ENCODE data around the gene RNF115. TPM values are rescaled to one million over a fixed set of nuclear protein-coding genes. Genes with fewer than 3 reads are reported as not detected.

RNF115 gene
- polyA plus RNA-seq (2013), result 9.8 and 9.9 TPM in 2 replicates

GRCh38 chr1:145823565-145824498 lies at the start of gene RNF115, which contains the start of gene POLR3C:
RNF115 (minus strand) TSS chr1:145824095; CDS start chr1:145823873, 222 bp downstream.
POLR3C (plus strand) TSS chr1:145824200; CDS start chr1:145825777, 1,577 bp downstream.
- Histone ChIP-seq H3K27ac (ENCODE audit: low read depth, low read length) (peak within 1 kb of the TSS; percentile 79), H3K27me3 (ENCODE audit: insufficient read depth, low read length) (no peaks in the 10 kb centered on the region), H2BK12ac (ENCODE audit: low read length) (no peak within 1 kb of the TSS), H3K9ac (ENCODE audit: low read length) (peak within 1 kb of the TSS; percentile 95), H2AK5ac (ENCODE audit: low read length) (no peak within 1 kb of the TSS), H4K12ac (ENCODE audit: low read depth, low read length) (peak within 1 kb of the TSS; percentile 84), H3K14ac (ENCODE audit: low read length) (peak within 1 kb of the TSS; percentile 94), H4K8ac (ENCODE audit: low read depth, low read length) (peak within 1 kb of the TSS; percentile 91), H3K9me3 (ENCODE audit: insufficient read depth, low read depth, low read length) (no peaks in the 10 kb centered on the region), H2AFZ (ENCODE audit: insufficient read depth, low read length, poor library complexity) (peak within 1 kb of the TSS; percentile 96), H3K4me2 (ENCODE audit: low read length) (peak within 1 kb of the TSS; percentile 39), H3K4me1 (ENCODE audit: control insufficient read depth in 1 of 2, insufficient read depth in 2 of 2, low read length in 2 of 2) (peaks cover 0 to 2% of the 10 kb centered on the region in 2 experiments), H3K4me3 (ENCODE audit: low read depth, low read length) (peak within 1 kb of the TSS; percentile 88), H3K36me3 (ENCODE audit: control insufficient read depth in 1 of 2, insufficient read depth in 2 of 2, low read length in 2 of 2) (peaks cover 7 to 11% of the 10 kb centered on the region in 2 experiments), H2BK120ac (ENCODE audit: insufficient read depth, low read length, poor library complexity) (peak within 1 kb of the TSS; percentile 91), H2BK5ac (ENCODE audit: low read depth, low read length, poor library complexity) (peak within 1 kb of the TSS; percentile 78), H3K23ac (ENCODE audit: low read length) (no peak within 1 kb of the TSS), H3K4ac (ENCODE audit: low read depth, low read length) (peak within 1 kb of the TSS; percentile 46), H3K79me1 (ENCODE audit: low read length) (peaks cover 7% of the 10 kb centered on the region), H3K79me2 (ENCODE audit: control insufficient read depth, insufficient read depth, low read length, poor library complexity) (peaks cover 6% of the 10 kb centered on the region), H3K18ac (ENCODE audit: low read length) (peak within 1 kb of the TSS; percentile 90), H4K91ac (ENCODE audit: low read depth, low read length) (peak within 1 kb of the TSS; percentile 95)
- no CpG with 5 or more reads among the region's 89 CpGs for whole genome bisulfite sequencing (ENCODE audit: extremely low coverage, insufficient coverage, insufficient read length)
- peak; percentile 80 to 81 for DNase-seq

- Histone ChIP-seq H2BK12ac (ENCODE audit: low read length) (no peak overlapping the region), H3K4me3 (ENCODE audit: low read depth, low read length) (no peak overlapping the region), H3K14ac (ENCODE audit: low read length) (no peak overlapping the region), H3K9ac (ENCODE audit: low read length) (no peak overlapping the region), H2AFZ (ENCODE audit: insufficient read depth, low read length, poor library complexity) (peak overlapping the region; percentile 59), H3K79me2 (ENCODE audit: control insufficient read depth, insufficient read depth, low read length, poor library complexity) (no peaks in the 10 kb centered on the region), H3K9me3 (ENCODE audit: insufficient read depth, low read depth, low read length) (peaks cover 4% of the 10 kb centered on the region), H3K79me1 (ENCODE audit: low read length) (no peaks in the 10 kb centered on the region), H3K4me2 (ENCODE audit: low read length) (peak overlapping the region; percentile 71), H3K4me1 (ENCODE audit: control insufficient read depth in 1 of 2, insufficient read depth in 2 of 2, low read length in 2 of 2) (peaks cover 4 to 6% of the 10 kb centered on the region in 2 experiments), H3K36me3 (ENCODE audit: control insufficient read depth in 1 of 2, insufficient read depth in 2 of 2, low read length in 2 of 2) (no peaks in the 10 kb centered on the region), H4K8ac (ENCODE audit: low read depth, low read length) (peak overlapping the region; percentile 72), H3K27me3 (ENCODE audit: insufficient read depth, low read length) (peaks cover 15% of the 10 kb centered on the region), H4K91ac (ENCODE audit: low read depth, low read length) (no peak overlapping the region), H2BK120ac (ENCODE audit: insufficient read depth, low read length, poor library complexity) (no peak overlapping the region), H3K23ac (ENCODE audit: low read length) (no peak overlapping the region), H3K27ac (ENCODE audit: low read depth, low read length) (no peak overlapping the region), H2BK5ac (ENCODE audit: low read depth, low read length, poor library complexity) (no peak overlapping the region), H3K18ac (ENCODE audit: low read length) (no peak overlapping the region), H2AK5ac (ENCODE audit: low read length) (no peak overlapping the region), H4K12ac (ENCODE audit: low read depth, low read length) (peak overlapping the region; percentile 31), H3K4ac (ENCODE audit: low read depth, low read length) (no peak overlapping the region)
- no peak for DNase-seq
- no CpG with 5 or more reads among the region's 47 CpGs for WGBS (ENCODE audit: extremely low coverage, insufficient coverage, insufficient read length)
Observed at GRCh38 chr1:145871994-145872924, 48.4 kb upstream of the RNF115 start.

- Histone ChIP-seq H3K18ac (ENCODE audit: low read length) (no peak overlapping the region), H4K8ac (ENCODE audit: low read depth, low read length) (no peak overlapping the region), H3K9me3 (ENCODE audit: insufficient read depth, low read depth, low read length) (peaks cover 4% of the 10 kb centered on the region), H3K79me2 (ENCODE audit: control insufficient read depth, insufficient read depth, low read length, poor library complexity) (no peaks in the 10 kb centered on the region), H3K23ac (ENCODE audit: low read length) (no peak overlapping the region), H3K27me3 (ENCODE audit: insufficient read depth, low read length) (peaks cover 15% of the 10 kb centered on the region), H3K4me2 (ENCODE audit: low read length) (no peak overlapping the region), H2AFZ (ENCODE audit: insufficient read depth, low read length, poor library complexity) (no peak overlapping the region), H2BK5ac (ENCODE audit: low read depth, low read length, poor library complexity) (no peak overlapping the region), H2BK12ac (ENCODE audit: low read length) (no peak overlapping the region), H2BK120ac (ENCODE audit: insufficient read depth, low read length, poor library complexity) (no peak overlapping the region), H3K79me1 (ENCODE audit: low read length) (no peaks in the 10 kb centered on the region), H3K14ac (ENCODE audit: low read length) (no peak overlapping the region), H2AK5ac (ENCODE audit: low read length) (no peak overlapping the region), H3K27ac (ENCODE audit: low read depth, low read length) (no peak overlapping the region), H4K91ac (ENCODE audit: low read depth, low read length) (no peak overlapping the region), H3K9ac (ENCODE audit: low read length) (no peak overlapping the region), H4K12ac (ENCODE audit: low read depth, low read length) (no peak overlapping the region), H3K4ac (ENCODE audit: low read depth, low read length) (no peak overlapping the region), H3K4me3 (ENCODE audit: low read depth, low read length) (no peak overlapping the region), H3K4me1 (ENCODE audit: control insufficient read depth in 1 of 2, insufficient read depth in 2 of 2, low read length in 2 of 2) (peaks cover 4 to 6% of the 10 kb centered on the region in 2 experiments), H3K36me3 (ENCODE audit: control insufficient read depth in 1 of 2, insufficient read depth in 2 of 2, low read length in 2 of 2) (no peaks in the 10 kb centered on the region)
- no peak for DNase-seq
- no CpG with 5 or more reads among the region's 4 CpGs for WGBS (ENCODE audit: extremely low coverage, insufficient coverage, insufficient read length)
Observed at GRCh38 chr1:145868232-145868631, 44.3 kb upstream of the RNF115 start.

All from trophoblast cell (in vitro differentiated cells and primary cell).